HG03175 (cell line): ENCODE data around the gene CNOT9.

Source experiments
- ATAC-seq: cut with Tn5 transposase; IDR thresholded peaks from one replicate; pipeline ENCODE4 v1.9.1; 2021; ENCODE audit warnings: mild to moderate bottlenecking, moderate library complexity; ENCODE audit not compliant: unreplicated experiment

The CNOT9 gene

GRCh38 chr2:218643751-218644310, 75.2 kb downstream of the CNOT9 start:
- no peak for ATAC-seq

GRCh38 chr2:218644721-218645120, 76.1 kb downstream of the CNOT9 start:
- ATAC-seq = no peak

- ATAC-seq = no peak
Observed at GRCh38 chr2:218645126-218645525, 76.5 kb downstream of the CNOT9 start.
